Measurements from ENCODE around the gene HSD17B1.

Gene HSD17B1

DNA sequence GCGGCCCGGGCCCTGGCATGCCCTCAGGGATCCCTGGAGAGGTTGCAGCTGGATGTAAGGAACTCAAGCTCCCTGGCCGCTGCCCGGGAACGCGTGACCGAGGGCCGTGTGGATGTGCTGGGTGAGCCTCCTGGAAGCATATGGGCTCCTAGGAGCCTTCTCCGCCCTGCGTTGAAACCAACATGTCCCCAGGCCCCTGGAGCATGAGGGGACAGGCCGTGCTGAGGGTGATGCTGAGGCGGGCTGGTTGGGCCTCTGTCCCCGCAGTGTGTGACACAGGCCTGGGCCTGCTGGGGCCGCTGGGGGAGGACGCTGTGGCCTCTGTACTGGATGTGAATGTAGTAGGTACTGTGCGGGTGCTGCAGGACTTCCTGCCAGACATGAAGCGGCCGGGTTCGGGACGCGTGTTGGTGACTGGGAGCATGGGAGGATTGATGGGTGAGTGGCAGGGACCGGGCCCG is 5.7 kb upstream of the HSD17B1 start:
- no peak overlapping the region for H2AFZ ChIP-seq (ENCODE audit: low read depth, low read length)
- H4K20me1 ChIP-seq (ENCODE audit: insufficient read depth, low read length): no peaks in the 10 kb centered on the region
- H3K9me3 ChIP-seq (ENCODE audit: insufficient read depth, low read length): no peaks in the 10 kb centered on the region
- TF ChIP-seq, protein P1, sequence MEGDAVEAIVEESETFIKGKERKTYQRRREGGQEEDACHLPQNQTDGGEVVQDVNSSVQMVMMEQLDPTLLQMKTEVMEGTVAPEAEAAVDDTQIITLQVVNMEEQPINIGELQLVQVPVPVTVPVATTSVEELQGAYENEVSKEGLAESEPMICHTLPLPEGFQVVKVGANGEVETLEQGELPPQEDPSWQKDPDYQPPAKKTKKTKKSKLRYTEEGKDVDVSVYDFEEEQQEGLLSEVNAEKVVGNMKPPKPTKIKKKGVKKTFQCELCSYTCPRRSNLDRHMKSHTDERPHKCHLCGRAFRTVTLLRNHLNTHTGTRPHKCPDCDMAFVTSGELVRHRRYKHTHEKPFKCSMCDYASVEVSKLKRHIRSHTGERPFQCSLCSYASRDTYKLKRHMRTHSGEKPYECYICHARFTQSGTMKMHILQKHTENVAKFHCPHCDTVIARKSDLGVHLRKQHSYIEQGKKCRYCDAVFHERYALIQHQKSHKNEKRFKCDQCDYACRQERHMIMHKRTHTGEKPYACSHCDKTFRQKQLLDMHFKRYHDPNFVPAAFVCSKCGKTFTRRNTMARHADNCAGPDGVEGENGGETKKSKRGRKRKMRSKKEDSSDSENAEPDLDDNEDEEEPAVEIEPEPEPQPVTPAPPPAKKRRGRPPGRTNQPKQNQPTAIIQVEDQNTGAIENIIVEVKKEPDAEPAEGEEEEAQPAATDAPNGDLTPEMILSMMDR (IDR thresholded peaks at IDR 0.05; ENCODE audit: low read depth, low read length): no peak
- TF ChIP-seq EZH2phosphoT487 (IDR thresholded peaks at IDR 0.05; ENCODE audit: low read depth): no peak
- H3K4me1 ChIP-seq (ENCODE audit: low read length): no peaks in the 10 kb centered on the region
- peaks cover 7% of the 10 kb centered on the region for H3K36me3 ChIP-seq (replicated peaks; ENCODE audit: low read depth, low read length)
- H3K4me2 ChIP-seq (ENCODE audit: low read length): no peak overlapping the region
- H3K4me3 ChIP-seq (ENCODE audit: low read length): no peak overlapping the region
- H3K79me2 ChIP-seq (ENCODE audit: low read length): no peaks in the 10 kb centered on the region
- H3K27me3 ChIP-seq (ENCODE audit: low read depth, low read length): no peaks in the 10 kb centered on the region
- H3K9ac ChIP-seq (ENCODE audit: low read length): no peak overlapping the region
- H3K27ac ChIP-seq (ENCODE audit: low read length): no peak overlapping the region

DNA sequence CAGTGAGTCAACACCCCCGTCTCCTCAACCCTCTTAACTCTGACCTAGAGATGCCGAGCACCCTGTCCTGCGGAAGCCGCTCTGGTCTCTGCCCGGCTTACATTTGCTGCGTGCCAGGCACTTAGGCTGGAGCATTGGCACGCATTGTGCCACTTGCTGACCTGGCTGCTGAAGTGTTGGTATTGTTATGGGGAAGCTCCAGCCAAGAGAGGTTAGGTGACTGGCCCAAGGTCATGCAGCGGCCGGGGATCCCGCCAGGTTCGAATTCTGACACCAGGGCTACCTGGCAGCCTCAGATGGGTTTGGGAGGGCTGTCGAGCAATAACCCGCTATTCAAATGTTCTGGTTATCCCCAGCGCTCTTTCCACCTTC is 5.0 kb upstream of the HSD17B1 start:
- Histone ChIP-seq H3K4me3 (ENCODE audit: low read length) (peak overlapping the region; percentile 74; the same call in 1 of the 2 replicates), H3K79me2 (ENCODE audit: low read length) (no peaks in the 10 kb centered on the region), H2AFZ (ENCODE audit: low read depth, low read length) (no peak overlapping the region), H3K27me3 (ENCODE audit: low read depth, low read length) (no peaks in the 10 kb centered on the region), H3K9ac (ENCODE audit: low read length) (no peak overlapping the region), H3K4me2 (ENCODE audit: low read length) (peak overlapping the region; percentile 66; the same call in 1 of the 2 replicates), H4K20me1 (ENCODE audit: insufficient read depth, low read length) (no peaks in the 10 kb centered on the region), H3K27ac (ENCODE audit: low read length) (no peak overlapping the region), H3K4me1 (ENCODE audit: low read length) (no peaks in the 10 kb centered on the region), H3K36me3 (replicated peaks; ENCODE audit: low read depth, low read length) (peaks cover 7% of the 10 kb centered on the region), H3K9me3 (ENCODE audit: insufficient read depth, low read length) (no peaks in the 10 kb centered on the region)
- TF ChIP-seq, protein P1 (IDR thresholded peaks at IDR 0.05; ENCODE audit: low read depth, low read length): no peak
- no peak for TF ChIP-seq EZH2phosphoT487 (IDR thresholded peaks at IDR 0.05; ENCODE audit: low read depth)

DNA sequence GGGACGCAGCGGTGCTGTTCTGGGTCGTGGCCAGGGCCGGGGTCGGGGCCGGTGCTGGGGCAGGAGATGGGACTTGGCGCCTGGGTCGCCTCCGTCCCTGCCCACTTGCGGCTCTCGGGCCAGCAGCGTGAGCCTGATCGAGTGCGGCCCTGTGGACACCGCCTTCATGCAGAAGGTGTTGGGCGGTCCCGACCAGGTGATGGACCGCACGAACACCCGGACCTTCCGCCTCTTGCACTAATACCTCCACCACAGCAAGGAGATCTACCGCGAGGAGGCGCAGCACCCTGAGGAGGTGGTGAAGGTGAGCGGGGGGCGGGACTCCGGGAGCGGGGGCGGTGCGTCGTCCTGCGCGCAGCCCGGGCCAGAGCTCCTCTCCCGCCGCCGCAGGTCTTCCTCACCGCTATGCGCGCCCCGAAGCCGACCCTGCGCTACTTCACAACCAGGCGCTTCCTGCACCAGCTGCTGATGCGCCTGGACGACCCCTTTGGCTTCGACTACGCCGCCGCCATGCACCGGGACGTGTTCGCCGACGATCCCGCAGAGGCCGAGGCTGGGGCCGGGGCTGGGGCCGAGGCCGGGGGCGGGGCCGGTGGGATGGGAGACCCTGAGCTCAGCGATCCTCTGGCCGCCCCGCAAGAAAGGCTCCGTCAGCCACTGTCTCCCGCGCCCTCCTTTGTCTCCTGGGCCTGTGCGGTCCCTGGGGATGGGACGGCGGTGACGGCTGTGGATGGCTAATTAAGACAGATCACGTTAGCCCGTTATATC is 4.5 kb upstream of the HSD17B1 start:
- H3K9me3 ChIP-seq (ENCODE audit: insufficient read depth, low read length): no peaks in the 10 kb centered on the region
- H3K4me3 ChIP-seq (ENCODE audit: low read length): peak overlapping the region; percentile 74
- peaks cover 4% of the 10 kb centered on the region for H3K36me3 ChIP-seq (replicated peaks; ENCODE audit: low read depth, low read length)
- H3K4me2 ChIP-seq (ENCODE audit: low read length): peak overlapping the region; percentile 66
- no peaks in the 10 kb centered on the region for H3K4me1 ChIP-seq (ENCODE audit: low read length)
- H3K9ac ChIP-seq (ENCODE audit: low read length): peak overlapping the region; percentile 22; the same call in 1 of the 2 replicates
- H3K79me2 ChIP-seq (ENCODE audit: low read length): no peaks in the 10 kb centered on the region
- no peak for TF ChIP-seq EZH2phosphoT487 (IDR thresholded peaks at IDR 0.05; ENCODE audit: low read depth)
- TF ChIP-seq, protein P1 (IDR thresholded peaks at IDR 0.05; ENCODE audit: low read depth, low read length): peak; percentile 46
- H3K27ac ChIP-seq (ENCODE audit: low read length): no peak overlapping the region
- H2AFZ ChIP-seq (ENCODE audit: low read depth, low read length): no peak overlapping the region
- H4K20me1 ChIP-seq (ENCODE audit: insufficient read depth, low read length): no peaks in the 10 kb centered on the region
- no peaks in the 10 kb centered on the region for H3K27me3 ChIP-seq (ENCODE audit: low read depth, low read length)

DNA sequence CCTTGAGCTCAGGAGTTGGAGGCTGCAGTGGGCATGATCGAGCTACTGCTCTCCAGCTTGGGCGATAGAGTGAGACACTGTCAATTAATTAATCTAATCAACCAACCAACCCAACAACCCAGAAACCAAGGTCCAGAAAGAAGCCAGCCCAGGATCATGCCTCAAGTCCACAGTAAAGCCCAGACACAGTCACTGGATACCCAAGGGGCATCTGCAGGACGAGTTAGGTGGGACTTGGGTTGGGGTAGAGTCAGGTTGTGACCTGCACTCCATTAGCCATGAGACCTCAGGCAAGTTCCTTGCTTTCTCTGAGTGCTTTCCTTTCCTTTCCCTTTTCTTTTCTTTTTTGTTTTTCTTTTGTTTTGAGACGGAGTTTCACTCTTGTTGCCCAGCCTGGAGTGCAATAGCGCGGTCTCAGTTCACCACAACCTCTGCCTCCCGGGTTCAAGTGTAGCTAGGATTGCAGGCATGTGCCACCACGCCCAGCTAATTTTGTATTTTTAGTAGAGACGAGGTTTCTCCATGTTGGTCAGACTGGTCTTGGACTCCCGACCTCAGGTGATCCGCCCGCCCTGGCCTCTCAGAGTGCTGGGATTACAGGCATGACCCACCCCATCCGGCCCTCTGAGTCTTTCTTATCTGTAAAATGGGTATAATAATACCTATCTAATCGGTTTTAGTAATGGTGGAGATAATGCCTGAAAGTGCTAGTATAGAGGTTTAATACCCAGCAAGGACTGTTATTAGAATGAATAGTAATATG is 3.5 kb upstream of the HSD17B1 start:
- H3K4me1 ChIP-seq (ENCODE audit: low read length): 0 out of 2 replicates have a peak, but pooled peaks cover 5% of the 10 kb centered on the region
- H3K27ac ChIP-seq (ENCODE audit: low read length): no peak overlapping the region
- TF ChIP-seq, protein P1 (IDR thresholded peaks at IDR 0.05; ENCODE audit: low read depth, low read length): no peak
- no peak for TF ChIP-seq EZH2phosphoT487 (IDR thresholded peaks at IDR 0.05; ENCODE audit: low read depth)
- H3K79me2 ChIP-seq (ENCODE audit: low read length): peaks cover 5% of the 10 kb centered on the region
- no peaks in the 10 kb centered on the region for H3K9me3 ChIP-seq (ENCODE audit: insufficient read depth, low read length)
- H3K4me2 ChIP-seq (ENCODE audit: low read length): peak overlapping the region; percentile 66
- no peak overlapping the region for H3K9ac ChIP-seq (ENCODE audit: low read length)
- peak overlapping the region; percentile 74 for H3K4me3 ChIP-seq (ENCODE audit: low read length)
- H4K20me1 ChIP-seq (ENCODE audit: insufficient read depth, low read length): no peaks in the 10 kb centered on the region
- no peaks in the 10 kb centered on the region for H3K27me3 ChIP-seq (ENCODE audit: low read depth, low read length)
- H2AFZ ChIP-seq (ENCODE audit: low read depth, low read length): no peak overlapping the region
- no peaks in the 10 kb centered on the region for H3K36me3 ChIP-seq (replicated peaks; ENCODE audit: low read depth, low read length)
